IPS-20b (cell line): ENCODE data around the gene SLC35E2B.

ENCODE experiments used
- H3K27ac ChIP-seq: one replicate; pipeline ENCODE4 v1.5.1; 2013; ENCODE audit warnings: low read length
- H3K27me3 ChIP-seq: 2 replicates; pipeline ENCODE4 v1.6.1; 2013; ENCODE audit warnings: mild to moderate bottlenecking, low read length, inconsistent platforms; ENCODE audit not compliant: insufficient read depth
- H3K36me3 ChIP-seq: 2 replicates; pipeline ENCODE4 v1.6.1; 2013; ENCODE audit warnings: low read depth, mild to moderate bottlenecking, inconsistent platforms, low read length, moderate library complexity; ENCODE audit not compliant: insufficient read depth
- H3K4me1 ChIP-seq: 2 replicates; pipeline ENCODE4 v1.6.1; 2013; ENCODE audit warnings: mild to moderate bottlenecking, control low read depth, inconsistent platforms, low read length, moderate library complexity; ENCODE audit not compliant: insufficient read depth
- H3K4me3 ChIP-seq: 2 replicates; pipeline ENCODE4 v1.5.1; 2013; ENCODE audit warnings: mild to moderate bottlenecking, low read length, inconsistent platforms
- H3K9ac ChIP-seq: 2 replicates; pipeline ENCODE4 v1.6.1; 2013; ENCODE audit warnings: low read depth, mild to moderate bottlenecking, inconsistent platforms, low read length, moderate library complexity
- H3K9me3 ChIP-seq: 2 replicates; pipeline ENCODE4 v1.6.1; 2013; ENCODE audit warnings: mild to moderate bottlenecking, low read depth, low read length, inconsistent platforms; ENCODE audit not compliant: insufficient read depth

The SLC35E2B gene

DNA sequence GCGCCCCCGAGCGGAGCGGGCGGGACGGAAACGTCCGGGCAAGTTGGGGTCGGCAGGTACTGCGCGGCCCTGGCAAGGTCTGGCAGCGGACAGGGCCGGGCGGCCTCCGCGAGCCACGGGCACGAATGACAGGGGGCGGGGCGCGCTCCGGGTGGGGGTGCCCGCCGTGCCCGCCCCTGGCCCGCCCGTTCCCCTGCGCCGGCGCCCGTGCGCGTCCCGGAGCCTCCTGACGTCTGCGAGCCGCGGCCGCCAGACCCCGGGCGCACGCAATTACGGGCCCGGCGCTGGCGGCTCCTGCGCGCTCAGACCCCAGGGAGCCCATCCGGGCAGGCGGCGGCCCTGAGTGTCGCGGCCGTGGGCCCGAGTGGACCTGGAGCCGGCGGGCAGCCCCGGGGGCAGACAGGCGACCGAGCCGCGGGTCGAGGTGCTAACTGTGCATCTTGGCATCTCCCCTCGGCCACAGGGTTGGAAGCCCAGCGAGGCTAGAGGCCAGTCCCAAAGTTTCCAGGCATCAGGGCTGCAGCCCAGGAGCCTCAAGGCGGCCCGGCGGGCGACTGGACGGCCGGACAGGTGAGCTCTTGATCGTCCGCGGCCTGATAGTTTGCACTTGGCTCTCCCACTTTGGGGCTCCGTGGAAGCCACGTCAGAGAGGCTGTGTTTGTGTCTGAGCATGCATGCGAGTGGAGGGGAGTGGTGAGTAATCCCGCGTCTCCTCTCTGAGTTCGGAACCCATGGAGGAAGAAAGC is 76.4 kb downstream of the SLC35E2B start:
- Histone ChIP-seq H3K4me3 (peak overlapping the region; percentile 90), H3K27me3 (no peaks in the 10 kb centered on the region), H3K9me3 (no peaks in the 10 kb centered on the region), H3K9ac (no peak overlapping the region; the same call in 1 of the 2 replicates), H3K4me1 (peaks cover 6% of the 10 kb centered on the region; the same call in 1 of the 2 replicates), H3K27ac (no peak overlapping the region), H3K36me3 (peaks cover 7% of the 10 kb centered on the region; the same call in 1 of the 2 replicates)

DNA sequence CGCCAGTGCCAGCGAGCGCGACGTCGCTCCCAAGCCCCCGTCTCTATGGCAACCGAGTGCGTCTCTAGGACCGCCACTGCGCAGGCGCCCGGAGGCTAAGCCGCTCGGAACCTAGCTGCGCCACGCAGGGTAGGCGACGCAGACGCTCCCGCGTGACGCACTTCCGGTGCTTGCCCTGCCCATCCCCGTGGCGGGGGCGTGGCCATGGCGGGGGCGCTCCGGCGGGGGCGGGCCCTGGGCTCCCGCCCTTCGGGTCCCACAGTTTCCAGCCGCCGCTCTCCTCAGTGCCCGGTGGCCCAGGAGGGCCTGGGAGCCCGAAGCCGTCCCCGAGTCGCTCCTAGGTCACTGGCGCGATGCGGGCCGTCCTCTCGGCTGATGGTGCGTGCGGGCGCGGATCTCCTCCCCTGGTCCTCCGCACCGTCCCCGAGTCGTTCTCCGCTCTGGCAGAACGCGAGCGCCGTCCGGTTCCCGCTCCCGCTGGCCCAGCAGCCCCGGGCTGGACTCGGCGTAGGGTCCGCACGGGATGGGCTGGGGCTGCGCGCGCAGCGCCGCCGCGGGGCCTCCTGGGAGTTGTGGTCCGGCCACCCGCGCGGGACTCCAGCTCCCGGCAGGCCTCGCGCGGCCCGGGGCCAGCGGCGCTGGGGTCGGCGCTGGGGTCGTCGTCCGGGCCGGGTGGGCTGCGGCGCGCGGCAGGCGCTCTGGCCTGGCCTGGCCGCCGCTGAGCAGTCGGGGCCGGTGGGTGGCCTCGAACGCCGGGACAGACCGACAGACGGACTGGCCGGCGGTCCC is 77.1 kb downstream of the SLC35E2B start, which contains the start of gene MIB2:
Gene MIB2 (plus strand): TSS at position 245 of the 789 bp plus-strand sequence. CDS start 7,953 bp downstream, outside the sequence.
- H3K27me3 ChIP-seq = no peaks in the 10 kb centered on the region
- H3K9me3 ChIP-seq = no peaks in the 10 kb centered on the region
- peak within 1 kb of the TSS; percentile 90 for H3K4me3 ChIP-seq
- H3K27ac ChIP-seq = peak within 1 kb of the TSS; percentile 90
- peaks cover 6% of the 10 kb centered on the region; the same call in 1 of the 2 replicates for H3K4me1 ChIP-seq
- H3K9ac ChIP-seq = peak within 1 kb of the TSS; percentile 99
- peaks cover 7% of the 10 kb centered on the region; the same call in 1 of the 2 replicates for H3K36me3 ChIP-seq

DNA sequence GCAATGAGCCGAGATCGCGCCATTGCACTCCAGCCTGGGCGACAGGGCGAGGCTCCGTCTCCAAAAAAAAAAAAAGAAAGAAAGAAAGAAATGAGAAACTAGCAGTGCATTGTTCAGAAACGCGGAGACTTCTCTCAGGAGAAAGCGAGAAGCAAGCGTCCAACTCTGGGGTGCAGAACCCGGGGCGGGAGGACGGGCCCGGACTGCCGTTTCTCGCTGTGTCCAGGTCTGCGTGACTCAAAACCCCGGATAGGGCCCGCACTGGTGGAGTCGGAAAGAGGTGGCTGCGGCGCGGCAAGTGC is 77.7 kb downstream of the SLC35E2B start:
- Histone ChIP-seq H3K9ac (peak overlapping the region; percentile 99; the same call in 1 of the 2 replicates), H3K27me3 (no peaks in the 10 kb centered on the region), H3K27ac (no peak overlapping the region), H3K4me3 (peak overlapping the region; percentile 90), H3K36me3 (peaks cover 7% of the 10 kb centered on the region; the same call in 1 of the 2 replicates), H3K4me1 (peaks cover 6% of the 10 kb centered on the region; the same call in 1 of the 2 replicates), H3K9me3 (no peaks in the 10 kb centered on the region)

DNA sequence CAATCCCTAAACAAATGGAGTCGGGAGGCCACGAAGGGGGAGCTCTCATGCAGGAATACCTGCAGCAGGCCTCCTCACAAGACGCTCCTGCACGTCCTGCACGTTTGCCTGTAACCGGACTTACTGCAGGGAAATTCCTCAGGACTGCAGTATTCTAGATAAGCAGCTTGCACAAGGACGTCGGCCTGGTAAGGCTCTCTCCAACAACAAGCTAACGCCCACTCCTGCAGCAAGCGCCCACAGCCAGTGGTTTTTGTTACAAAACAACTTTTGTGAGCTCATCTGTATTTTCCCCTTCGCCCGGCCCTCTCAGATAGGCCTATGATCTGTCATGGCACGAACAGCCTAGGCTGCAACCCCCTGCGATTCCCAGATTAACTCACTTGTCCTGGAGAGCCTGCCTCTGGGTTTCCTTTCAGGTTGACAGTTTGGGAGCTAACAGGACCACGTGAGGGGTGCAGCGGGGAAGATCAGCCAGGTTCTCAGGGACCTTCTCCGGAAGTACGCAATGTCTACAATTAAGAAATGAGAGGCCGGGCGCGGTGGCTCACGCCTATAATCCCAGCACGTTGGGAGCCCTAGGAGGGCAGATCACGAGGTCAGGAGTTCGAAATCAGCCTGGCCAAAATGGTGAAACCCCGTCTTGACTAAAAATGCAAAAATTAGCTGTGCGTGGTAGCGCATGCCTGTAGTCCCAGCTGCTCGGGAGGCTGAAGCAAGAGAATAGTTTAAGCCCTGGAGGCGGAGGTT is 78.2 kb downstream of the SLC35E2B start:
- Histone ChIP-seq H3K27me3 (no peaks in the 10 kb centered on the region), H3K4me3 (peak overlapping the region; percentile 90), H3K9me3 (no peaks in the 10 kb centered on the region), H3K27ac (no peak overlapping the region), H3K36me3 (peaks cover 7% of the 10 kb centered on the region; the same call in 1 of the 2 replicates), H3K4me1 (peaks cover 6% of the 10 kb centered on the region; the same call in 1 of the 2 replicates), H3K9ac (peak overlapping the region; percentile 99; the same call in 1 of the 2 replicates)

DNA sequence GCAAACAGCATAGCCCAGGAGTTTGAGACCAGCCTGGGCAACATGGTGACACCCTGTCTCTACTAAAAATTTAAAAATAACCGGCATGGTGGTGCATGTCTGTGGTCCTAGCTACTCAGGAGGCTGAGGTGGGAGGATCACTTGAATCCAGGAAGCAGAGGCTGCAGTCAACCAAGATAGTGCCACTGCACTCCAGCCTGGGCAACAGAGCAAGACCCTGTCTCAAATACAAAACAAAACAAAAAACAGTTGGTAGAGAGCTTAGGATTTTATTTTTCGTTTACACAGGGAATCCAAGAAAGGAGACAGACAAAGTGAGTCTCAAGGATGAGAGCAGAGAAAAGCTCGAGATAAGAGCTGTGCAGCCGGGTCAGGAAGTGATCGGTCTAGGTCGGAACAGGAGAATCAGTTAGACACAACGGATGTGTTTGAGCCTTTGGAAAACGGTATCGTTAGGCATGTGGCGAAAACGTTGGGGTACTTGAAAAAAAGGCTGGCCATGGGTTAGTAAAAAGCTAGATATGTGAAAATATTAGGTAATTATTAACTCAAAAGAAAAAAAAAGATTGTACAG is 79.0 kb downstream of the SLC35E2B start:
- peaks cover 6% of the 10 kb centered on the region; the same call in 1 of the 2 replicates for H3K4me1 ChIP-seq
- H3K9me3 ChIP-seq = no peaks in the 10 kb centered on the region
- H3K4me3 ChIP-seq = peak overlapping the region; percentile 90; the same call in 1 of the 2 replicates
- no peak overlapping the region for H3K27ac ChIP-seq
- H3K9ac ChIP-seq = no peak overlapping the region
- H3K27me3 ChIP-seq = no peaks in the 10 kb centered on the region
- H3K36me3 ChIP-seq = peaks cover 7% of the 10 kb centered on the region; the same call in 1 of the 2 replicates

DNA sequence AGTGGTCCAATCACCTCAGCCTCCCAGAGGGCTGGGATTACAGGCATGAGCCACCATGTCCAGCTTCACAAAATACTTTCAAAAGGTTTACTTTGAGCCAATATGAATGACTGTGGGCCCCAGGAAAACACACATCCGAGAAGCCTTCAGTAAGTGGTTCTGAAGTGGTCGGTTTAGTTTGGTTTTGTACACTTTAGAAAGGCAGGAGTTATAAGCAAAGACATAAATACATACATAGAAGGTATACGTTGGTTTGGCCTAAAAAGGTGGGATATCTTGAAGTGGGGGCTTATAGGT is 80.5 kb downstream of the SLC35E2B start:
- Histone ChIP-seq H3K9me3 (no peaks in the 10 kb centered on the region), H3K4me3 (no peak overlapping the region), H3K27me3 (no peaks in the 10 kb centered on the region), H3K4me1 (peaks cover 6% of the 10 kb centered on the region; the same call in 1 of the 2 replicates), H3K27ac (no peak overlapping the region), H3K36me3 (no peaks in the 10 kb centered on the region), H3K9ac (no peak overlapping the region)

DNA sequence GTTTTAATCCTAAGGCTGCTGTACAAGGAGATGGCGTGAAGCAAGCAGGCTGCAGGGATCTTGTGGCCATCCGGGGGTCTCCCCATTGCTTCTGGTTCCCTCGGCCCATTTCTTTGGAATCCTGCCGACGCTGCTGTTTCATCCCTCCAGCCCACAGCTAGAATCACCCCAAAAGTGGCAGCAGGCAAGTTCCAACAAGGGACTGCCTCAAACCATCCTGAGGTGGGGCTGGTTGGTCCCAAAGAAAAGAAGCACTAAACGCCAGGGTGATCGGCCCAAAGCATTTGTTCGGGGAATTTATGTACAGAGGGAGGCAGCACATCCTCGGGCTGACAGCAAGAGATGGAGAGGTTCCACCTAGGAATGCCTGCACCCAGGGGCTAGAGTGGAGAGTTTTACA is 81.8 kb downstream of the SLC35E2B start:
- no peaks in the 10 kb centered on the region for H3K9me3 ChIP-seq
- no peak overlapping the region for H3K27ac ChIP-seq
- peaks cover 6% of the 10 kb centered on the region; the same call in 1 of the 2 replicates for H3K4me1 ChIP-seq
- H3K27me3 ChIP-seq = no peaks in the 10 kb centered on the region
- H3K36me3 ChIP-seq = no peaks in the 10 kb centered on the region
- no peak overlapping the region for H3K4me3 ChIP-seq
- no peak overlapping the region; the same call in 1 of the 2 replicates for H3K9ac ChIP-seq

DNA sequence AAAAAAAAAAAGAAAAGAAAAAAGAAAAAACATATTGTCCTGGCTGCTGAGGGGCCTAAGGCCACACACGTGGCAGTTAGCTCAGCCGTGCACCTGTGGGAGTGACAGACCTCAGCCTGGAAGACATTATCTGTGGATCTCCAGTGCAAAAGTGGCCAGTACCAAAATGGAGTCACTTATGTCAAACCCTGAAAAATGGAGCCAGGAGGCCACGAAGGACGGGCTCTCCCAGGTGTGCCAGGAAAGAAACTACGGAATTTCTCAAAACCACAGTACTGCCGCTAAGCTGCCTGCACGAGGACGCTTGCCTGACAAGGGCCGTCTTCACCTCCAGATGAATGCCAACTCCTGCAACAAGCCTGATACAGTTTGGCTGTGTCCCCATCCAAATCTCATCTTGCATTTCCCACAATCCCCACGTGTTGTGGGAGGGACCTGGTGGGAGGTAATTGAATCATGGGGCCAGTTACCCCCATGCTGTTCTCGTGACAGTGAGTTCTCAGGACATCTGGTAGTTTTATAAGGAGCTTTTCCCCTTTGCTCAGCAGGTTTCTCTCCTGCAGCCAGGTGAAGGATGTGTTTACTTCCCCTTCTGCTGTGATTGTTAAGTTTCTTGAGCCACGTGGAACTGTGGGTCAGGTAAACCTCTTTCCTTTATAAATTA is 82.6 kb downstream of the SLC35E2B start:
- Histone ChIP-seq H3K27ac (no peak overlapping the region), H3K9me3 (no peaks in the 10 kb centered on the region), H3K4me3 (no peak overlapping the region), H3K4me1 (peaks cover 6% of the 10 kb centered on the region; the same call in 1 of the 2 replicates), H3K27me3 (no peaks in the 10 kb centered on the region), H3K9ac (no peak overlapping the region), H3K36me3 (no peaks in the 10 kb centered on the region)
